GM18867 (cell line): ENCODE results near the gene RYR1.
"Not testable (repeated sequence)": the region's sequence is repeated elsewhere in the genome, so short reads cannot be mapped to it uniquely, and the experiment has no call there.

ENCODE experiments used
- ATAC-seq: cut with Tn5 transposase; IDR thresholded peaks from one replicate; pipeline ENCODE4 v1.9.1; 2021; ENCODE audit warnings: mild to moderate bottlenecking, moderate library complexity; ENCODE audit not compliant: unreplicated experiment

RYR1 gene

GRCh38 chr19:38558933-38559332, 125.4 kb downstream of the RYR1 start:
- not testable (repeated sequence) for ATAC-seq

- peak; percentile 64 for ATAC-seq
Measured at GRCh38 chr19:38559428-38560401, 126.2 kb downstream of the RYR1 start.

DNA sequence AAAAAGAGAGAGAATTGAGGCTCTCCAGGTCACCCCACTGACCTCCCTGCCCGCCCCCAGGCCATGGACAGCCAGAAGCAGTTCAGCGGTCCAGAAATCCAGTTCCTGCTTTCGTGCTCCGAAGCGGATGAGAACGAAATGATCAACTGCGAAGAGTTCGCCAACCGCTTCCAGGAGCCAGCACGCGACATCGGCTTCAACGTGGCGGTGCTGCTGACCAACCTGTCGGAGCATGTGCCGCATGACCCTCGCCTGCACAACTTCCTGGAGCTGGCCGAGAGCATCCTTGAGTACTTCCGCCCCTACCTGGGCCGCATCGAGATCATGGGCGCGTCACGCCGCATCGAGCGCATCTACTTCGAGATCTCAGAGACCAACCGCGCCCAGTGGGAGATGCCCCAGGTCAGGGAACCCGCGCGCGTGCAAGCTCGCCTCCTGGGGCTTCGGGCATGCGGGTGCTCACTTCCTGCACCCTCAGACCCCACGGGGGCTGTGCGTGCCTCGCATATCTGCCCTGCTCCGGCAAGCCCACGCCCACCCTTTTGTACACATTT, 127.6 kb downstream of the RYR1 start:
- no peak for ATAC-seq

- ATAC-seq = no peak
Measured at GRCh38 chr19:38561658-38562057, 128.2 kb downstream of the RYR1 start.

GRCh38 chr19:38562096-38562495, 128.6 kb downstream of the RYR1 start:
- no peak for ATAC-seq

- ATAC-seq = no peak
Measured at GRCh38 chr19:38563475-38563874, 130.0 kb downstream of the RYR1 start.

DNA sequence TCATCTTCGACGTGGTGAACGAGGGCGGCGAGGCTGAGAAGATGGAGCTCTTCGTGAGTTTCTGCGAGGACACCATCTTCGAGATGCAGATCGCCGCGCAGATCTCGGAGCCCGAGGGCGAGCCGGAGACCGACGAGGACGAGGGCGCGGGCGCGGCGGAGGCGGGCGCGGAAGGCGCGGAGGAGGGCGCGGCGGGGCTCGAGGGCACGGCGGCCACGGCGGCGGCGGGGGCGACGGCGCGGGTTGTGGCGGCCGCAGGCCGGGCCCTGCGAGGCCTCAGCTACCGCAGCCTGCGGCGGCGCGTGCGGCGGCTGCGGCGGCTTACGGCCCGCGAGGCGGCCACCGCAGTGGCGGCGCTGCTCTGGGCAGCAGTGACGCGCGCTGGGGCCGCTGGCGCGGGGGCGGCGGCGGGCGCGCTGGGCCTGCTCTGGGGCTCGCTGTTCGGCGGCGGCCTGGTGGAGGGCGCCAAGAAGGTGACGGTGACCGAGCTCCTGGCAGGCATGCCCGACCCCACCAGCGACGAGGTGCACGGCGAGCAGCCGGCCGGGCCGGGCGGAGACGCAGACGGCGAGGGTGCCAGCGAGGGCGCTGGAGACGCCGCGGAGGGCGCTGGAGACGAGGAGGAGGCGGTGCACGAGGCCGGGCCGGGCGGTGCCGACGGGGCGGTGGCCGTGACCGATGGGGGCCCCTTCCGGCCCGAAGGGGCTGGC, 131.6 kb downstream of the RYR1 start:
- ATAC-seq = no peak

- no peak for ATAC-seq
Measured at GRCh38 chr19:38565691-38566105, 132.2 kb downstream of the RYR1 start.

GRCh38 chr19:38569368-38569983, 136.0 kb downstream of the RYR1 start:
- no peak for ATAC-seq

GRCh38 chr19:38571682-38572081, 138.2 kb downstream of the RYR1 start:
- ATAC-seq = no peak

DNA sequence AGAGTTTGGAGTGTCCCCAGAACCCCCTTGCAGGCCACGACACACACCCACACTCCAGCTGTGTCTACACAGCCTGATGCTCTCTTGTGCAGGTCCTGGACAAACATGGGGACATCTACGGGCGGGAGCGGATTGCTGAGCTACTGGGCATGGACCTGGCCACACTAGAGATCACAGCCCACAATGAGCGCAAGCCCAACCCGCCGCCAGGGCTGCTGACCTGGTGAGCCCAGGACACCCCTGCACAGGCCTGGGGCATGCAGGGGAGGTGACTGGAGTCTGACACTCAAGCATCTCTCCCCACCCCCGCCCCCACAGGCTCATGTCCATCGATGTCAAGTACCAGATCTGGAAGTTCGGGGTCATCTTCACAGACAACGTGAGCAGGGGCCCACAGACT, 144.3 kb downstream of the RYR1 start:
- ATAC-seq = no peak

DNA sequence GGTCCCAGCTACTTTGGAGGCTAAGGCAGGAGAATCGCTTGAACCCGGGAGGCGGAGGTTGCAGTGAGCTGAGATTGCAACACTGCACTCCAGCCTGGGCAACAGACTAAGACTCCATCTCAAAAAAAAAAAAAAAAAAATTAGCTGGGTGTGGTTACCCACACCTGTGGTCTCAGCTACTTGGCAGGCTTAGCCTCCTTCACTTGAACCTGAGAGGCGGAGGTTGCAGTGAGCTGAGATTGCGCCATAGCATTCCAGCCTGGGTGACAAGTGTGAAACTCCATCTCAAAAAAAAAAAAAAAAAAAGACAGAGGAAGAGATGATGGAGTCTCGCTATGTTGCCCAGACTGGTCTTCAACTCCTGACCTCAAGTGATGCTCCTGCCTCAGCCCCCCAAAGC, 145.8 kb downstream of the RYR1 start:
- ATAC-seq = not testable (repeated sequence)

DNA sequence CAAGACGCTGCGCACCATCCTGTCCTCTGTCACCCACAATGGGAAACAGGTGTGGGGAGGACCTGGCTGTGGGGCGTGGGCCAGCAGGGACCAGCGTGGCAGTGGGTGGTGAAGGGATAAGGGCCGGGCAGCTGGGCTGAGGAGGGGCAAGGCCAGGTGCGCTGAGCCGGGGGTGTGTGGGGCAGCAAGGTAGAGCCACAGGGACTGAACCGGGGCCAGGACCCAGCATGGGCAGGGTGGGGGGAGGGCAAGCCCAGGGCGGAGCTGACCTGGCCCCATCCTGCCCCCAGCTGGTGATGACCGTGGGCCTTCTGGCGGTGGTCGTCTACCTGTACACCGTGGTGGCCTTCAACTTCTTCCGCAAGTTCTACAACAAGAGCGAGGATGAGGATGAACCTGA, 146.6 kb downstream of the RYR1 start:
- ATAC-seq = no peak

GRCh38 chr19:38583219-38583984, 149.9 kb downstream of the RYR1 start:
- ATAC-seq = peak; percentile 54

DNA sequence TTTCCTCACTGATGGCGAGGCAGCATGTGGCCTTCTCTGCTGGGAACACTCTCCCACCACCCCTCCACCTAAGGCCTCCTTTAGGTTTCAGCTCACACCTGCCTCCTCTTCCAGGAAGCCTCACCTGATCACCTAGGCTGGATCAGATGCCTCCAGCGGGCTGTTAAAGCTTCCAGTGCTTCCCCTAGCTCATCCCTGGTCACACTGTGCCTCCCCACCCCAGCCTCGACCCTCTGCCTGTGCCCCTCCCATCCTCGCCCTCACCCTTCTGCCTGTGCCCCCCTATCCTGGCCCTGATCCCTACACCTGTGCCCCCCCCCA, 150.5 kb downstream of the RYR1 start:
- ATAC-seq = no peak

- no peak for ATAC-seq
Measured at GRCh38 chr19:38587562-38587961, 154.1 kb downstream of the RYR1 start.

- ATAC-seq = no peak
Measured at GRCh38 chr19:38588041-38588440, 154.6 kb downstream of the RYR1 start.

GRCh38 chr19:38592940-38593339, 159.4 kb downstream of the RYR1 start:
- no peak for ATAC-seq

DNA sequence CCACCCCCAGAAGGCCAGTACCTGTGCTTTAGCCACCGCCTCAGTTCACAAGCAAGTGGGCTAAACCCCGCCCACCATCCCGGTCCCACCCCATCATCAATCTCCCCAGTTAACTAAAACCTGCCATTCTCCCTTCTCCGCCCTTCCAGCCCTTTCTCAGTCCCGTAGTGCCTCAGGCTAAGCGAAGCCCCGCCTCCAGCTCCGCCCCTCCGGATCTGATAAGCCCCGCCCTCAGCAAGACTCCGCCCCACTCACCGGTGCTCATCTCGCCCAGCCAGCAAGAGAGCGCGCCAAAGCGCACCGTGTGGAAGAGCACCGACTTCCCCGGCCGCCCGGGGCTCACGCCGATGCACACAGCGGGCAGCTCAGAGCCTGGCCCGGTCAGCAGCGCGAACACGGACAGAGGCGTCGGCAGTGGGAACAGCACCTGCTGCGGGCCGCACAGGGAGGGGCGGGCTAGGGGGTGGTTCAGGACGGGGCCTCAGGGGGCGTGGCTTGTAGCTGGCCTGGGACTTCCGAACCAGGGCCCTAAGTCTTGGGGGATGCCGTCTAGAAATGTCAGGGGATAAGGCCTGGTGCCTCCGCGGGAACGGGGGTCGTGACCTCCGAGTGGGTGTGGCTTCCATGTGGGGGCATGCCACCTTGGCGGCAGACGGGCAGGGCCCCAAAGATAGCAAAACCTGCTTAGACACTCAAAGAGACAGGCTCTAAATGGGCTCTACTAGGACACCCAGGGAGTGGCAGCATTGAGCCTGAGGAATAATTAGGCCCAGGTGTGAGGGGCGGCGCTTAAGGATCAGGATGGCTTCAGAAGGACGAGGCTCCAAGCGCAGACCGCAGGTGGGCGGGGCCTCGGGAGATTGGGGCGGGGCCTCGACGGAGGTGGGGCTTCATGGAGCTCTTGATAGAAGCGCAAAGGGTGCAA, 162.8 kb downstream of the RYR1 start:
- ATAC-seq = no peak

- ATAC-seq = no peak
Measured at GRCh38 chr19:38597075-38597474, 163.6 kb downstream of the RYR1 start.
